Skeletal muscle tissue (tissue), 4 donors: ENCODE data around the gene P2RY6. TPM values are rescaled to one million over a fixed set of nuclear protein-coding genes. Genes with fewer than 3 reads are reported as not detected.

Source experiments
- H3K27ac ChIP-seq: one replicate; pipeline ENCODE4 v1.7.0; 2013; ENCODE audit warnings: mild to moderate bottlenecking, low read depth, low read length, inconsistent platforms
- H3K27me3 ChIP-seq, 3 donors: one replicate each; pipeline ENCODE4 v1.7.0; 2013; ENCODE audit warnings: low read length in 3 of 3; ENCODE audit not compliant: control insufficient read depth in 3 of 3, insufficient read depth in 3 of 3
- H3K36me3 ChIP-seq, 3 donors: one replicate each; pipeline ENCODE4 v1.7.0; 2013; ENCODE audit warnings: low read length in 3 of 3; ENCODE audit not compliant: control insufficient read depth in 3 of 3, insufficient read depth in 3 of 3
- H3K4me1 ChIP-seq, 3 donors: one replicate each; pipeline ENCODE4 v1.7.0; 2013; ENCODE audit warnings: low read length in 3 of 3, mild to moderate bottlenecking in 3 of 3; ENCODE audit not compliant: control insufficient read depth in 3 of 3, insufficient read depth in 3 of 3
- H3K4me3 ChIP-seq, 3 donors: one replicate each; pipeline ENCODE4 v1.7.0; 2013; ENCODE audit warnings: low read length in 3 of 3
- H3K9ac ChIP-seq, 3 donors: one replicate each; pipeline ENCODE4 v1.7.0; 2013; ENCODE audit warnings: low read length in 3 of 3, mild to moderate bottlenecking in 3 of 3, moderate library complexity in 2 of 3, low read depth in 1 of 3
- H3K9me3 ChIP-seq, 3 donors: one replicate each; pipeline ENCODE4 v1.7.0; 2013; ENCODE audit warnings: low read length in 3 of 3; ENCODE audit not compliant: control insufficient read depth in 3 of 3
- total RNA-seq: library from RNA; depleted of rRNA; stranded (reverse); fragments of >200 nt; gene quantifications from one replicate; pipeline ENCODE4 v1.2.3, GENCODE V29; 2014
- donor health status: Osteomylitis.

P2RY6 gene
- total RNA-seq, 1 donor from 2014 or later = 2.1 TPM

- Histone ChIP-seq H3K27ac (no peak overlapping the region), H3K27me3 (no peaks in the 10 kb centered on the region), H3K9ac (no peak overlapping the region), H3K9me3 (no peaks in the 10 kb centered on the region), H3K4me3 (no peak overlapping the region), H3K4me1 (peaks cover 0 to 28% (median 15%) of the 10 kb centered on the region in 3 donors), H3K36me3 (no peaks in the 10 kb centered on the region)
Measured at GRCh38 chr11:73277467-73277866, 5.3 kb downstream of the P2RY6 start.

DNA sequence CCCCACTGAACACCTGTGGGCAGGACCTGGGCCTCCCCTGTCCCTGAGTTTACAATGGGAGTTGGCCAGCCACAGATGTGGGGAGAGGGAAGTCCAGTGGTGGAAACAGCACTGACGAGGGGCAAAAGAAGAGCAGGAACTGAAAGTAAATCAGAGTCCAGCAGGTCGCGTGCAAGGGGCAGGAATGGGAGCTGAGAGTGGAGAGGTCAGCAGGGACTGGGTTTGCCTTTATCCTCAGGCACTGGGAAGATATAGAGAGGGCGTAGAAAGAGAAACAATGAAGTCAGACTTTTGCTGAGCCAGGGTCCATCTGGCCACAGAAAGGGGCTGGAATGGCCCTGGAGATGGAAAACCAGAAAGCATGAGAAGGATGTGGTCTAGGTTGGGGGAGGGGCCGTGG is 8.5 kb downstream of the P2RY6 start:
- Histone ChIP-seq H3K27me3 (no peaks in the 10 kb centered on the region), H3K4me1 (peaks cover 0 to 22% (median 0%) of the 10 kb centered on the region in 3 donors), H3K9me3 (no peaks in the 10 kb centered on the region), H3K27ac (no peak overlapping the region), H3K9ac (no peak overlapping the region), H3K36me3 (no peaks in the 10 kb centered on the region), H3K4me3 (no peak overlapping the region)

DNA sequence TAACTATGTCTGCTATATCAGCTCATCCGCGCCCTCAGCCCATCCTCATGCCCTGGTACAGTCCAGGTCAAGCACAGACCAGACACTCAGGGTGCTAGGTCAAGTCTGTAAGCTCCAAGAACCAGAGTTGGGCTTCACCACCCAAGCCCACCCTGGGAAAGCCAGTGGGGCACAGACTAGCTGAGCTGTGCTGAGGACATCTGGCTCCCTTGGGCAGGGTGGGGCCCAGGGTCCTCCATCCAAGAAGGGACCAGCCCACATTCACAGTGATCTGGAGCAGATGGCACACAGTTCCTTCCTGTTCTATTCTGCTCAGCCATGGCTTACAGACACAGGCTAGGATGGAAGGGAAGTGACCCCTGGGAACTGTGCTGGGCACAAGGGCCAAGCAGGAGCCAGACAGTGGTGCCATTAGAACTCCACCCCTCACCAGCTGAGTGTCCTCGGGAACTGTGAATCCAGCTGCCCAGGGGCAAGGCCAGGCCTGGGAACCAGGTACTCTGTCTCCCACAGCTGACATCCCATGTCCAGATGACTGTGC is 9.1 kb downstream of the P2RY6 start:
- H3K9ac ChIP-seq = no peak overlapping the region
- no peaks in the 10 kb centered on the region for H3K36me3 ChIP-seq
- peak overlapping the region; percentile 33 for H3K27ac ChIP-seq
- H3K9me3 ChIP-seq = no peaks in the 10 kb centered on the region
- no peak overlapping the region for H3K4me3 ChIP-seq
- H3K4me1 ChIP-seq = peaks cover 0 to 22% (median 0%) of the 10 kb centered on the region in 3 donors
- no peaks in the 10 kb centered on the region for H3K27me3 ChIP-seq

GRCh38 chr11:73281796-73282660 is 9.9 kb downstream of the P2RY6 start:
- peak overlapping the region; percentile 19 for H3K27ac ChIP-seq
- H3K36me3 ChIP-seq = no peaks in the 10 kb centered on the region
- no peaks in the 10 kb centered on the region for H3K27me3 ChIP-seq
- H3K4me1 ChIP-seq = peaks cover 0 to 22% (median 3%) of the 10 kb centered on the region in 3 donors
- H3K9ac ChIP-seq = peak overlapping the region in 1 of 3 donors; percentile 8
- H3K9me3 ChIP-seq = no peaks in the 10 kb centered on the region
- H3K4me3 ChIP-seq = no peak overlapping the region

DNA sequence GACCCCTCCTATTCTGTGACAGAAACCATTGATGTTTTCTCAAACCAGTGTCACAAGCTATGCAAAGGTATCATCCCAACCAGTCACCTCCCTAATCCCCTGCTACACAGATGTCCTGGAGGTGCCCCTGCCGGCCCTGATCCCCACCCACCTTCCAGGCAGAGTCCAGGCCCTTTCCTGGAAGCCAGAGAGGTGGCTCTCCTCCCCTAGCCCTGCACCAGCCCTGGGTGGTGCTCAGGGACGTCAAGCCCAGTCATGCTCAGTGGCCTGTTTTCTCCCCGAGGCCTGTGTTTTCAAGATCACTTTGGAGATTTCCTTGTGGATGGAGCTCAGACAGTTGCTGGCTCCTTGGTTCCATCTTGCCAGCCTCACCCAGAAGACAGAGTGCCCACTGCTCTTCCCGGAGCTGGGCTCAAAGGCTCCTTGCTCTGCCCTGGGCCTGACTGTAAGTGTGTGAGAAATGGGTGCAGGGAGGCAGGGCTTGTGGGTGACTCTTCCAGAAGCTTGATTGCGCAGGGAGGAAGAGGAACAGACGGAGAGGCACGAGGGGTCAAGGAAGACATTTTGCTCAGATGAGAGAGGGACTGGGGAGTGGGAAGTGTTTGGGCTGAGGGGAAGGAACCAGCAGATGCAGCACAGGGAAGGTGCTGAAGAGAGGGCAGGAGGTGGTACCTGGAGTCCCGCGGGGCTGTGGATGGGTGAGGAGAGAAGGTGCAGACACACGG is 11.3 kb downstream of the P2RY6 start:
- Histone ChIP-seq H3K27me3 (no peaks in the 10 kb centered on the region), H3K27ac (no peak overlapping the region), H3K9ac (no peak overlapping the region), H3K9me3 (no peaks in the 10 kb centered on the region), H3K36me3 (no peaks in the 10 kb centered on the region), H3K4me1 (peaks cover 11 to 35% (median 17%) of the 10 kb centered on the region in 3 donors), H3K4me3 (no peak overlapping the region)

DNA sequence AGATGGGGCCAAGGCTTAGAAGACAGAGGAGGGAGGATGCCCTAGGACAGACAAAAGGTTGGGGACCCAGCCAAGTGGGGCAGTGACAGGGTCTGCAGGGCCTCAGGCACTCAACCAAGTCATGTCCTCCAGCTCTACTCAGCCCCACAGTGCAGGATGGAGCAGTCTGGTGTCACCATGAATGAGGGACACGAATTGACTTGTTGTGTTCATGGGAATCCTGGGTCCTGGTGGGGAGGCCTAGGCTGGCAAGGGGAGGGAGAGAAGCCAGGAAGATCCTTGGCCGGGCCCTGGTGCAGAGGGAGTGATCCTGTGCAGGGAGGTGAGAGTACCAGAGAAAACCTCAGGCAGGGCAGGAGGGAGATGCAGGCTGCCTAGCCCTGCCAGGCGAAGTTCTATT is 12.0 kb downstream of the P2RY6 start:
- no peaks in the 10 kb centered on the region for H3K9me3 ChIP-seq
- H3K4me1 ChIP-seq = peaks cover 18 to 41% (median 24%) of the 10 kb centered on the region in 3 donors
- no peak overlapping the region for H3K4me3 ChIP-seq
- H3K36me3 ChIP-seq = no peaks in the 10 kb centered on the region
- no peak overlapping the region for H3K9ac ChIP-seq
- H3K27me3 ChIP-seq = no peaks in the 10 kb centered on the region
- no peak overlapping the region for H3K27ac ChIP-seq

DNA sequence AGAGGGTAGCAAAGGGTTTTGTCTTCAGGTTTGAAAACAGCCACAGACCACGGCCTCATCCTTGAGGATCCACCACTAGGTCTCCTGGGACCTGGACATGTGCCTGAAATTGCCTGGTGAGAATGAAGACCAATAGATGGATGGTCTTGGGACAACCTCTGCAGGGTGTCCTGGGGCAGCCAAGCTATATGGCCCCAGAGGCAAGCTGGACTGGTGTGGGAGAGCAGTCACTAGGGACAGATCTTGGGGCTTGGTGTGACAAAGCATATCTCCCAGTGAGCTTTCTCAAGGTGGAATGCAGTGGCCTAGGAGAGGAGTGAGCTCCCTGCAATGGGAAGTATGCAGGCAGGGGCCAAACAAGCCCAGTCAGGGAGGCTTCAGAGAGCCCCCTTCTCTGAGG is 13.6 kb downstream of the P2RY6 start:
- Histone ChIP-seq H3K9me3 (no peaks in the 10 kb centered on the region), H3K4me3 (no peak overlapping the region), H3K36me3 (no peaks in the 10 kb centered on the region), H3K27me3 (no peaks in the 10 kb centered on the region), H3K9ac (no peak overlapping the region), H3K4me1 (peaks cover 23 to 46% (median 27%) of the 10 kb centered on the region in 3 donors), H3K27ac (no peak overlapping the region)

GRCh38 chr11:73286240-73286810 is 14.2 kb downstream of the P2RY6 start:
- peaks cover 23 to 41% (median 27%) of the 10 kb centered on the region in 3 donors for H3K4me1 ChIP-seq
- H3K4me3 ChIP-seq = no peak overlapping the region
- no peaks in the 10 kb centered on the region for H3K27me3 ChIP-seq
- H3K9ac ChIP-seq = no peak overlapping the region
- H3K27ac ChIP-seq = no peak overlapping the region
- no peaks in the 10 kb centered on the region for H3K36me3 ChIP-seq
- no peaks in the 10 kb centered on the region for H3K9me3 ChIP-seq

DNA sequence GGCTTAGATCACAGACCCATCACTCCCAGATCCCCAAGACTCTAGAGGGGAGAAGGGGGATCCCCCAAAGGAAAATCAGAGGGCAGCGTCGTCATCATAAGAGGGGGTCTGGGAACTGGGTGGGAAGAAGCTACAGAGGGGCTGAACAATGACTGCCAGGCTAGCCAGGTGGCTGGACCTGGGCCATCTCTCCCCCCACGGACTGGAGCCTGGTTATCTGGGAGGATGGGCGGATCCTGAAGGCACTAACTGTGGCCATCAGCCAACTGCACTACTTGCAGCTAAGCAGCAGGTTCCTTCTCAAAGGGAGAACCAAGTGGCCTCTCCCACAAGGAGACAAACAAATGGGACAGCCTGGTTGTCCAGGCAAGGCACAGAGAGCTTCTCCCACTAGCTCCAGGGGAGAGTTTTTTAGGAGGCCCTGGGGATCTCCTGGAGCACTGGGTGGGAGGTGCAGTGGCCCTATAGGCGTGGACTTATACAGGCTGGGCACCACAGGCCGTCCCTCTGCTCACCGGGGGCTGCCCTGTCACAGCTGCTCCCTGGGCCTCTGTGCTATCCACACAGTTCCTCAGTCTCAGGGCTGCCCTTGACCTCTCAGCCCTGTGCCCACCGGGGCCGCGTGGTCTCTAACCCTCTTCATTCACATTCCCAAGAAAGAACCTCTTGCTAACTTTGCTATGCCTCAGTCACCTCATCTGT is 15.4 kb downstream of the P2RY6 start:
- peaks cover 23 to 31% (median 27%) of the 10 kb centered on the region in 3 donors for H3K4me1 ChIP-seq

More for the DNA sequence above, 15.4 kb downstream of the P2RY6 start:
- Histone ChIP-seq H3K9me3 (no peaks in the 10 kb centered on the region), H3K27me3 (peaks cover 0 to 3% (median 0%) of the 10 kb centered on the region in 3 donors), H3K36me3 (no peaks in the 10 kb centered on the region), H3K9ac (no peak overlapping the region), H3K4me3 (no peak overlapping the region), H3K27ac (no peak overlapping the region)
